ENCODE results near the gene GUCY1B1.

DNA sequence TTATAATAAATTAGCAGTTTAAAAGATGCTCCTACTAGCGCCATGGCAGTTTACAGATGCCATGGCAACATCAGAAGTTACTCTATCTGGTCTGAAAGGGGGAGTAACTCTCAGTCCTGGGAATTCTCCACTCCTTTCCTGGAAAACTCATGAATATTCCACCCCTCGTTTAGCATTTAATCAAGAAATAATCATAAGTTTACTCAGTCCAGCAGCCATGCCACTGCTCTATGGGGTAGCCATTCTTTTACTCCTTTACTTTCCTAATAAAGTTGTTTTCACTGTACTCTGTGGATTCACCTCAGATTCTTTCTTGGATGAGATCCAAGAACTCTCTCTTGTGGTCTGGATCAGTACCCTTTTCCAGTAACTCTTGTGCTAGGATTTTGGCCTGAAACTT, 52.3 kb downstream of the GUCY1B1 start:
- TF ChIP-seq CTCF (IDR thresholded peaks at IDR 0.05) (no peak), POLR2A (IDR thresholded peaks at IDR 0.05) (no peak)

Measured in testis (tissue), 2 donors.